DOHH2 (cell line): ENCODE data around the gene SLC9A2.

ENCODE experiments used
- CTCF ChIP-seq: fragments of 200-600 bp; sonication (generic); IDR thresholded peaks from one replicate; pipeline ENCODE4 v1.5.1; 2014; ENCODE audit warnings: antibody characterized with exemption, mild to moderate bottlenecking, low read depth, low read length; ENCODE audit not compliant: poor library complexity, severe bottlenecking
- EZH2phosphoT487 ChIP-seq: fragments of 200-600 bp; sonication (generic); IDR thresholded peaks from 2 replicates; pipeline ENCODE4 v1.6.1; 2017; ENCODE audit warnings: borderline replicate concordance, mild to moderate bottlenecking, antibody characterized with exemption, low read length, moderate library complexity, mixed read lengths

- TF ChIP-seq CTCF = no peak
- no peak for TF ChIP-seq EZH2phosphoT487
Measured at GRCh38 chr2:102591491-102592045, 27.8 kb upstream of the SLC9A2 start.
